Measurements from ENCODE around the gene LBX2.
"Not testable (repeated sequence)": the region's sequence is repeated elsewhere in the genome, so short reads cannot be mapped to it uniquely, and the experiment has no call there.

LBX2 gene

DNA sequence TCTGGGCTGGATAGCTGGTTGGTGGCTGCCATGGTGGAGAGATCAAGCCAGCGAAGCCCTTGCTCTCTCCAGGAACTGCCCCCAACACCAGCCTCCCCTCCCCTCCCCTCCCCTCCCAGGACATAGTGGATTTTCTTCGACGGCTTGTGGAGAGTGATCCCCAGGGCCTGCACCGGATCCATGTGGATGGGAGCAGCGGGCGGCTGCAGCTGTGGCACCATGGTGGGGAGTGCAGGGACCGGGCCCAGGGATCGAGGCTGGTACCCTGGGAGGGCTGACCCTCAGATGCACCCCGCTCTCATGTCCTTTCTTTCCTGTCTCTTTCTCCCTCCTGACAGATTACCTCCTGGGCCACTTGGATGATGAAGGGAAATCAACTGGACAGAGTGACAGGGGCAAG is 9.5 kb downstream of the LBX2 start:
- ChIA-PET CTCF (interaction anchor here (0.8 kb wide), 1 partner anchor 107 kb away, joined by 3 read pairs; no protein-coding TSS in a partner anchor), POLR2A (interaction anchor here (1.1 kb wide), 1 partner anchor 17 kb away, joined by 4 read pairs; the partner anchor contains the start of gene PCGF1)
- TF ChIP-seq PKNOX1 (IDR thresholded peaks at IDR 0.05) (no peak), FOXM1 (IDR thresholded peaks at IDR 0.05; ENCODE audit: borderline replicate concordance) (no peak), TARDBP (IDR thresholded peaks at IDR 0.05) (no peak), HDGF (IDR thresholded peaks at IDR 0.05; ENCODE audit: borderline replicate concordance) (no peak), ELF4 (IDR thresholded peaks at IDR 0.05) (no peak), FOXK2 (IDR thresholded peaks at IDR 0.05) (no peak)
- no peak for DNase-seq (ENCODE audit: extremely low spot score)

DNA sequence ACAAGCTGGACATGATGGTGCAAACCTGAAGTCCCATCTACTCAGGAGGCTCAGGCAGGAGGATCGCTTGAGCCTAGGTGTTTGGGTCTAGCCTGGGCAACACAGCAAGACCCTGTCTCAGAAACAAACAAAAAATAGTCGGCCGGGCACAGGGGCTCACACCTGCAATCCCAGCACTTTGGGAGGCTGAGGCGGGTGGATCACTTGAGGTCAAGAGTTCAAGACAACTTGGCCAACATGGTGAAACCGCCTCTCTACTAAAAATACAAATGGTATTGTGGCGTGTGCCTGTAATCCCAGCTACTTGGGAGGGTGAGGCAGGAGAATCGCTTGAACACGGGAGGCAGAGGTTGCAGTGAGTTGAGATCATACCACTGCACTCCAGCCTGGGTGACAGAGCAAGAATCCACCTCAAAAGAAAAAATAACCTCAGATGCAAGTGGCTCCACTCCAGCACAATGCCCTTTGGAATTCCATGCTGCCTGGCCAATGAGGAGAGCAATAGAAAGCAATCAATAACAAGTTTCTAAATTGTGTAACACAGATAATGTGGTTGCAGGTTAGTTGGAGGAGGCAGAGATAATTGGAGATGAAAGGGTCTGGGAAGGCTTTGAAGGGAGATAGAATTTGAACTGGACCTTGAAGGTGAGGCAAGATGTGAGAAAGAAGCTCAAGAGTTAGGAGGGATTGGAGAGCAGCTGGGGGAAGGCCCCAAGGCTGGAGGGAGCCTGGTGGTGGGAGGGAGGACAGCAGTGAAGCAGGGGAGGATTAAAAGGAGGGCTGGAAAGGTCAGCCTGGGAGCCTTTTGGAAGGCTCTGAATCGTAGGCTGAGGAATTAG is 10.5 kb downstream of the LBX2 start:
- no peak for TF ChIP-seq ARNT (IDR thresholded peaks at IDR 0.05)
- no peak for TF ChIP-seq FOXA1 (IDR thresholded peaks at IDR 0.05)
- no peak for TF ChIP-seq TARDBP (IDR thresholded peaks at IDR 0.05)
- no peak for TF ChIP-seq HDGF (IDR thresholded peaks at IDR 0.05; ENCODE audit: borderline replicate concordance)
- no peak for TF ChIP-seq ELF4 (IDR thresholded peaks at IDR 0.05)
- no peak for TF ChIP-seq PKNOX1 (IDR thresholded peaks at IDR 0.05)
- no peak for TF ChIP-seq SUZ12 (IDR thresholded peaks at IDR 0.05)
- no peak for TF ChIP-seq FOXM1 (IDR thresholded peaks at IDR 0.05; ENCODE audit: borderline replicate concordance)
- TF ChIP-seq L3MBTL2 (conservative IDR thresholded peaks at IDR 0.05): no peak
- no peak for TF ChIP-seq SP1 (IDR thresholded peaks at IDR 0.05)
- no peak for TF ChIP-seq FOXK2 (IDR thresholded peaks at IDR 0.05)
- DNase-seq (ENCODE audit: extremely low spot score): no peak
- CTCF ChIA-PET: no interaction called here
- POLR2A ChIA-PET: interaction anchor here (1.1 kb wide), 1 partner anchor 18 kb away, joined by 4 read pairs; the partner anchor contains the start of gene PCGF1

GRCh38 chr2:74486141-74486540 is 13.3 kb downstream of the LBX2 start:
- ChIA-PET CTCF (no interaction called here), POLR2A (no interaction called here)
- TF ChIP-seq LEF1 (IDR thresholded peaks at IDR 0.05; ENCODE audit: borderline replicate concordance): no peak
- no peak for TF ChIP-seq ZNF384 (IDR thresholded peaks at IDR 0.05)
- TF ChIP-seq HDGF (IDR thresholded peaks at IDR 0.05; ENCODE audit: borderline replicate concordance): no peak
- TF ChIP-seq FOXA1 (IDR thresholded peaks at IDR 0.05): no peak
- no peak for TF ChIP-seq FOXM1 (IDR thresholded peaks at IDR 0.05; ENCODE audit: borderline replicate concordance)
- no peak for TF ChIP-seq SP1 (IDR thresholded peaks at IDR 0.05)
- no peak for TF ChIP-seq ARNT (IDR thresholded peaks at IDR 0.05)
- no peak for TF ChIP-seq BHLHE40 (IDR thresholded peaks at IDR 0.05; ENCODE audit: borderline replicate concordance)
- TF ChIP-seq L3MBTL2 (conservative IDR thresholded peaks at IDR 0.05): no peak
- no peak for TF ChIP-seq CTBP1 (IDR thresholded peaks at IDR 0.05; ENCODE audit: borderline replicate concordance)
- TF ChIP-seq PKNOX1 (IDR thresholded peaks at IDR 0.05): no peak
- no peak for TF ChIP-seq SUZ12 (IDR thresholded peaks at IDR 0.05)
- DNase-seq (ENCODE audit: extremely low spot score): no peak

DNA sequence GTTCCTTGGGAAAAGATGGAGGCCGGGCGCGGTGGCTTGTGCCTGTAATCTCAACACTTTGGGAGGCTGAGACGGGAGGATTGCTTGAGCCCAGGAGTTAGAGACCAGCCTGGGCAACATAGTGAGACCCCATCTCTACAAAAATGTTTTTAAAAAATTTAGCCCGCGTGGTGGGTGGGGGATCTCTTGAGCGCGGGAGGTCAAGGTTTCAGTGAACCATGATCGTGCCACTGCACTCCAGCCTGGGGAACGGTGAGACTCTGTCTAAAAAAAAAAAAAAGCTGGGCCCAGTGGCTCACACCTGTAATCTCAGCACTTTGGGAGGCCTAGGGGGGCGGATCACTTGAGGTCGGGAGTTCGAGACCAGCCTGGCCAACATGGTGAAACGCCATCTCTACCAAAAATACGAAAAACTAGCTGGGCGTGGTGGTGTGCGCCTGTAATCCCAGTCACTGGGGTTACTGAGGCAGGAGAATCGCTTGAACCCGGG is 15.7 kb downstream of the LBX2 start:
- not testable (repeated sequence) for DNase-seq (ENCODE audit: extremely low spot score)
- POLR2A ChIA-PET: interaction anchor here (0.8 to 4.1 kb wide), 8 partner anchors 11 to 105 kb away, joined by 5 to 46 read pairs (median 16); partner anchors contain the start of genes AUP1, HTRA2, MRPL53 and PCGF1
- CTCF ChIA-PET: interaction anchor here (0.9 to 1.2 kb wide), 3 partner anchors 25 to 48 kb away, joined by 3 to 5 read pairs (median 3); partner anchors contain the start of gene WBP1

- ChIA-PET POLR2A (interaction anchor here (0.6 to 4.1 kb wide), 17 partner anchors 8 to 106 kb away, joined by 3 to 46 read pairs (median 5); partner anchors contain the start of genes AUP1, DQX1, HTRA2 and MRPL53), CTCF (interaction anchor here (0.7 to 1.5 kb wide), 9 partner anchors 8 to 392 kb away, joined by 3 to 10 read pairs (median 3); partner anchors contain the start of gene WBP1)
- TF ChIP-seq HDGF (IDR thresholded peaks at IDR 0.05; ENCODE audit: borderline replicate concordance) (no peak), ELF4 (IDR thresholded peaks at IDR 0.05) (peak; percentile 57; the same call in 1 of the 2 replicates)
- peak; percentile 88 for DNase-seq (ENCODE audit: extremely low spot score)
These were observed 16.4 kb downstream of the LBX2 start, which contains the start of the genes CCDC142 and TTC31 for GRCh38 chr2:74482801-74483674. CCDC142 (minus strand) TSS chr2:74482998; CDS start chr2:74482837, 161 bp downstream. TTC31 (plus strand) TSS chr2:74483081; CDS start chr2:74483096, 15 bp downstream.

Data from HEK293T (cell line).